Globus pallidus (tissue), 1 donor: ENCODE results near the gene BOLA2B.
"Not testable (repeated sequence)": the region's sequence is repeated elsewhere in the genome, so short reads cannot be mapped to it uniquely, and the experiment has no call there.

Experiments
- DNase-seq: peaks from one replicate; pipeline ENCODE4 v3.0.0-alpha.2; 2015; ENCODE audit warnings: low spot score

The BOLA2B gene

DNA sequence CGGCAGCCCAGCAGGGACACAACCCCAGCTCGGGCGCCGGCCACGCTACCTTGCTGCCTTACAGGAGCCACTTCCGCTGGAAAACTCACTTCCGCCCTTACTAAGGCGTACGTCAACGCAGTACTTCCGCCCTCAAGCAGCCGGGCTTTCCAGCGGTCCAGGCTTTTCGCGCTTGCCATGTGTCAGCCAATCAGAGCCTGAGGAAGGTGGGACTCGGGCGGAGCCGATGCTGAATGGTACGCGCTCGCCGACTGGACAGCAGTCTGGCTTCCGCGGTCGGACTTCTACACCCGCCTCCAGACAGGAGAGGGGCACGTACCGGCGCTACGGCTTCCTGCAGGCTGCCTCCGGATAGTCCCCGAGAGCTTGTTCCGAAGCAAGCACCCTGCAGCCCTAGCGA is at the start of gene BOLA2B, which contains the start of gene SLX1A:
BOLA2B (minus strand) TSS at position 52 of the 400 bp plus-strand sequence. CDS start 71 bp downstream, outside the sequence.
SLX1A (plus strand) TSS at position 261 of the 400 bp plus-strand sequence. CDS start 210 bp downstream, outside the sequence.
- DNase-seq = not testable (repeated sequence)

DNA sequence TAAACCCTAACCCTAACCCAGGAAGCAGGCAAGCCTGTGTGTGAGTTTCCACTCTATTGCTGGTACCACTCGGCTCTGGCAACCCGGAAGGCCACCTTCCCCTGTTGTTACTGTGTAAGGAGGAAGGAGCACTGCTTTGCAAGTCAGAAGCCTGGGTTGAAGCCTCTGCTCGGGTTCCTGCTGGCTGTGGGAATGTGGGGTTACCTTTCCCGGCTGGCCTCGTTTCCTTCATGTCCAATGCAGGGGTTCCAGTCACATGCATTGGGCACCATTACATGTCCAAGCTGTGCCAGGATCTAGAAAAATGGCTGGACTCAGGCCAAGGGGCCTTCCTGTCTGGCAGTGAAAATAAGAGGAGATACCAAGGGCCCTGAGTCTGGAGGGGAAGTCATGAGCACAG is 23.6 kb upstream of the BOLA2B start:
- not testable (repeated sequence) for DNase-seq

- DNase-seq = not testable (repeated sequence)
These were observed 17.9 kb upstream of the BOLA2B start for GRCh38 chr16:30211414-30211813.

GRCh38 chr16:30209032-30209431 is 15.6 kb upstream of the BOLA2B start:
- not testable (repeated sequence) for DNase-seq

DNA sequence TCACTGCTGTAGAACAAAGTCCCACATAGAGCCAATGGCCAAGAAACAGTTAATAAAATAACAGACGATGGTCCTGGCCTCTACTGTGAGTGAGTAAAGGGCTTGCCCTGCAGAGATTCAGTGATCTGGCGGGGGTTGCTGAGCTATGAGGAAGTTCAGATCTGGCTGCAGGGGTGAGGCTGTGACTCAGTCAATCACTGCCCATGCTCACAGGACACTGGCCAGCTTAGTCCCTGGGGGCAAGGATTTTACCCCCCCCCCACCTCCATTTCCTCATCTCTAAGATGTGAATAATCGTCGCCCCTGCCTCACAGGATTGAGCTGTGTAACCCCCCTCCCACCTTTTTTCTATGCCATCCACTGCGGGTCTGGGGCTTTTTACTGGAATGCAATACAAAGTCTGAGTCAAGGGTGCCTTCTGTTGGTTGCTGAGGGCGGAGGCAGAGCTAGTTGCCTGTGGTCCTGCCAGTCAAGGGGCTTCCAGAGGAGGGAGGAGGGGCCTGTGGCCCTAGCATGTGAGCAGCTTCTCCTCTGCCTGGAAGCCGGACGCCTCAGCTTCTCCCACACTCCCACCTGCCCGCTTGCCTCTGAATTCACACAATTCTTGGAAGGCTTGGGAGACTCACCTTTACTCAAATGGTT is 13.7 kb upstream of the BOLA2B start:
- DNase-seq = not testable (repeated sequence)

DNA sequence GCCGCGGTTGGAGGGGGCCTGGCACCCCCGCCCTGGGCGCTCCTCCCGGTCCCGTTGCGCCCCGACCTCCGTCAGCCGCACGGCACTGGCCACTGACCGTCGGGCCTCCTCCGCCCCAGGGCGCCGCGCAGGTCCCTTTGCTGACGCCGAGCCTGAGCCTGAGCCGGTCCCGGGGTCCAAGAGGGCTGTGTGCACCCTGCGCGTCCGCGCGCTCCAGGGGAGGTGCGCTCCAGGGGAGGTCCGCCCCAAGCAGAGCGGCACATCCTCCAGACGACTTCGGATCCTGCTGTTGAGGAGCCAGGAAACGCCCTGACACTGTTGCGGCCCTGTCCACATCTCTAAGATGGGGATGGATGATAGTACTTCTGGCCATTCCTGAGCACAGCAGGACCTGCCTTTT is 12.8 kb upstream of the BOLA2B start:
- not testable (repeated sequence) for DNase-seq

GRCh38 chr16:30205541-30206236 is 12.2 kb upstream of the BOLA2B start:
- DNase-seq = not testable (repeated sequence)

DNA sequence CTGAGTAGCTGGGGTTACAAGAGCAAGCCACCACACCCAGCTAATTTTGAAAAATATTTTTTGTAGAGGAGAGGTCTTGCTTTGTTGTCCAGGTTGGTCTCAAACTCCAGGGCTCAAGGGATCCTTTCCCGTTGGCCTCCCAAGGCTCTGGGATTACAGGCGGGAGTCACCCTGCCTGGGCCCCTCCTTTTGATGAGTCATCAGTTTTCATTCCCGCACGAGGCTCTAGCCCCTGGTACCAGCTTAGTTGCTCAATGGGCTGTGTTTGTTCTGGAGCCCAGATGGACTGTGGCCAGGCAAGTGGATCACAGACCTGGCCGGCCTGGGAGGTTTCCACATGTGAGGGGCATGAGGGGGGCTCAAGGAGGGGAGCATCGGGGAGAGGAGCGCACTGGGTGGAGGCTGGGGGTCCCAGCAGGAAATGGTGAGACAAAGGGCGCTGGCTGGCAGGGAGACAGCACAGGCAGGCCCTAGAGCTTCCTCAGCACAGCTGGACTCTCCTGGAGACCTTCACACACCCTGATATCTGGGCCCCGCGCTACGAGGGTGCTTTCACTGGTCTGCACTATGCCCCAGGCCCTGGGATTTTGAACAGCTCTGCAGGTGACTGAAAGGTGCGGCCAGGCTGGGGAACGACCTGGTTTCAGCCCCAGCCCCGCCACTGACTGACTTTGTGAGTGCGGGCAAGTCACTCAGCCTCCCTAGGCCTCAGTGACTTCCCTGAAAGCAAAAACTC is 6.3 kb upstream of the BOLA2B start:
- not testable (repeated sequence) for DNase-seq

- DNase-seq = not testable (repeated sequence)
These were observed 5.6 kb upstream of the BOLA2B start, which contains the start of gene SULT1A3 for GRCh38 chr16:30199049-30199448. Gene SULT1A3, plus strand, starts transcription at chr16:30199255. Its CDS starts 1,474 bp downstream, at chr16:30200729.

GRCh38 chr16:30197001-30197400 is 3.5 kb upstream of the BOLA2B start:
- DNase-seq = not testable (repeated sequence)

GRCh38 chr16:30194172-30194925 is 883 bp upstream of the BOLA2B start:
- not testable (repeated sequence) for DNase-seq

- not testable (repeated sequence) for DNase-seq
These were observed 368 bp downstream of the BOLA2B start for GRCh38 chr16:30193098-30193497.

DNA sequence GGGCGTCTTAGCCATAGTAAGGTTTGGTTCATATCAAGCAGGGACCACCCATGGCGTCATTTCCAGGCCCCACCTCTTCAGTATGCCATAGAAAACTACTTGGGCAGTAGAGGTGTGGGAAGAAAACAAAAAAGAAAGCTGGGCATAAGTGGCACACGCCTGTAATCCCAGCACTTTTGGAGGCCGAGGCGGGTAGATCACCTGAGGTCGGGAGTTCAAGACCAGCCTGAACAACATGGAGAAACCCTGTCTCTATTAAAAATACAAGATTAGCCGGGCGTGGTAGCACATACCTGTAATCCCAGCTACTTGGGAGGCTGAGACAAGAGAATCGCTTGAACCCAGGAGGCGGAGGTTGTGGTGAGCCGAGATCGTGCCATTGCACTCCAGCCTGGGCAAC is 2.3 kb downstream of the BOLA2B start:
- DNase-seq = not testable (repeated sequence)

GRCh38 chr16:30187971-30188561 is 5.4 kb downstream of the BOLA2B start:
- no peak for DNase-seq

DNA sequence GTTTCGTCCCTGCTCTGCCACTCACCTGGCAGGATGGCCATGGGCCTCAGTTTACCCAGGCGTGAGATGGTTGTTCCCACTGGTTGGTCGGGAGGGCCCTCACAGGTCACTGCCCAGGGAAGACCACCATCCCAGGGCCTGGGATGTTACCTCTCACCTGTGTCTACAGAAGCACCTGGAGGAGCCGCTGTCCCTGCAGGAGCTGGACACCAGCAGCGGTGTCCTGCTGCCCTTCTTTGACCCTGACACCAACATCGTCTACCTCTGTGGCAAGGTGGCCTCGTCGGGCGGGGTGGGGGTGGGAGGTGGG is 6.0 kb downstream of the BOLA2B start:
- DNase-seq = no peak

- no peak for DNase-seq
These were observed 6.5 kb downstream of the BOLA2B start for GRCh38 chr16:30186782-30187555.

DNA sequence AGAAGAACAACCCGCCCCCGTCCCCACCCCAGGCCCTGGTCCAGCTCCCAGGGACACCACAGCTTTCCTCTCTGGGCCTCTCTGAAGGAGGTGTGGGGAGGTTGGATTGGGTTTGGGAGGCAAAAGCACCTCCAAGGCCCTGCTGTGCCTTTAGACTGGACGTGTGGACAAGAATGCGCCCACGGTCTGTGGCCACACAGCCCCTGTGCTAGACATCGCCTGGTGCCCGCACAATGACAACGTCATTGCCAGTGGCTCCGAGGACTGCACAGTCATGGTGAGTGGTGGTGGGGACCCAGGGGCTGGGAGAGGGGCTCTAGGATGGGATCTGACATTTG is 7.1 kb downstream of the BOLA2B start:
- DNase-seq = no peak

- peak; percentile 61 for DNase-seq
These were observed 7.6 kb downstream of the BOLA2B start for GRCh38 chr16:30185683-30186421.

GRCh38 chr16:30184891-30185682 is 8.4 kb downstream of the BOLA2B start:
- DNase-seq = no peak
